ENCODE results near the gene CCSER1.

DNA sequence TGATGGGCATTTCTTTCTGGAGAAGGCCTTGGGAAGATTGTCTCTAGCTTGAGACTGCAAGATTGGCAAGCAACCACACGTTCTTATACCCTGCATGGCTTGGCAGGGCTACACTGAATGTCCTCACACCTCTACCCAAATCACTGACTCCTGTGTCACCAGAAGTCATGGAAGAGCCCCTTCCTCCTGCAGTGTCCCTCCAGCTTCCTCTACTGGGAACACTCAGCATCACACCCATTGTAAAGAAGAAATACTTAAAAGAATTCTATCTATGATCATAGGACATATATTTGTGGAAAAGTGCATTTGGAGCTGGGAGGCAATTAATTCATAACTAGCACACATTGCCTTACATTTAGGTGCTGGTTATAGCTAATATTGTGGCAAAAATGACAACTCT lies 113.1 kb downstream of the CCSER1 start:
- TF ChIP-seq EZH2 (IDR thresholded peaks at IDR 0.05) = no peak
- no peak for TF ChIP-seq POLR2AphosphoS5 (IDR thresholded peaks at IDR 0.05; ENCODE audit: borderline replicate concordance, low read depth, low read length)

All from SK-N-MC (cell line).